HepG2 (cell line): ENCODE data around the gene IFT172. TPM values are rescaled to one million over a fixed set of nuclear protein-coding genes. Genes with fewer than 3 reads are reported as not detected.
A peak's percentile ranks its signal among the peaks of the same experiment; 100 is the strongest.

Experiments
- ARNTL ChIP-seq: sonication (generic); formaldehyde crosslinking; IDR thresholded peaks from 2 replicates; pipeline ENCODE4 v1.4.0; 2020; ENCODE audit warnings: mild to moderate bottlenecking, missing genetic modification reagents
- ATF1 ChIP-seq: IDR thresholded peaks from 2 replicates; pipeline ENCODE4 v1.6.1; 2016; ENCODE audit warnings: mild to moderate bottlenecking, control low read depth
- BCLAF1 ChIP-seq: fragments of 450-650 bp; IDR thresholded peaks from 2 replicates; pipeline ENCODE4 v1.6.1; 2017; ENCODE audit warnings: mild to moderate bottlenecking
- ELF4 ChIP-seq: sonication (generic); formaldehyde crosslinking; IDR thresholded peaks from 2 replicates; pipeline ENCODE4 v1.5.0; 2020; ENCODE audit warnings: missing genetic modification reagents, mild to moderate bottlenecking, moderate library complexity, borderline replicate concordance
- ETV6 ChIP-seq: sonication (generic); formaldehyde crosslinking; conservative IDR thresholded peaks from 2 replicates; pipeline ENCODE4 v1.4.0; 2020; ENCODE audit warnings: missing genetic modification reagents
- GATAD1 ChIP-seq: IDR thresholded peaks from 2 replicates; pipeline ENCODE4 v1.6.1; 2016; ENCODE audit warnings: missing genetic modification reagents, missing compliant biosample characterization
- HBP1 ChIP-seq: IDR thresholded peaks from 2 replicates; pipeline ENCODE4 v1.6.1; 2016; ENCODE audit warnings: low read depth, control low read depth
- LCORL ChIP-seq, 2 experiments: fragments of 450-650 bp in 1 of 2; sonication (generic) in 1 of 2; formaldehyde crosslinking in 1 of 2; IDR thresholded peaks; 2 replicates each; pipeline versions ENCODE4 v1.5.0 to v1.6.1; 2017 to 2020; ENCODE audit warnings: antibody characterized with exemption in 1 of 2, missing genetic modification reagents in 1 of 2
- MAFF ChIP-seq: IDR thresholded peaks from 2 replicates; pipeline ENCODE4 v1.6.1; 2011; ENCODE audit warnings: low read depth, low read length, improper control_type of control experiment
- MLX ChIP-seq: IDR thresholded peaks from 2 replicates; pipeline ENCODE4 v1.6.1; 2016
- MTF2 ChIP-seq: sonication (generic); formaldehyde crosslinking; IDR thresholded peaks from 2 replicates; pipeline ENCODE4 v1.5.0; 2020; ENCODE audit warnings: missing genetic modification reagents, borderline replicate concordance
- NFKBIZ ChIP-seq: IDR thresholded peaks from 2 replicates; pipeline ENCODE4 v1.6.1; 2018; ENCODE audit warnings: missing genetic modification reagents, missing compliant biosample characterization
- POLR2A ChIP-seq, 2 experiments: IDR thresholded peaks; 2 replicates each; pipeline ENCODE4 v1.6.1; 2011; ENCODE audit warnings: low read depth in 2 of 2, low read length in 2 of 2, mild to moderate bottlenecking in 1 of 2, moderate library complexity in 1 of 2; ENCODE audit not compliant: insufficient read depth in 1 of 2
- PRPF4 ChIP-seq: fragments of 200-400 bp; formaldehyde crosslinking; IDR thresholded peaks from 2 replicates; pipeline ENCODE4 v1.6.1; 2016; ENCODE audit warnings: low read length, low read depth; ENCODE audit not compliant: poor library complexity, severe bottlenecking
- SMARCC2 ChIP-seq: fragments of 450-650 bp; IDR thresholded peaks from 2 replicates; pipeline ENCODE4 v1.6.1; 2017; ENCODE audit warnings: antibody characterized with exemption, mild to moderate bottlenecking
- TCF7 ChIP-seq: sonication (generic); IDR thresholded peaks from 2 replicates; pipeline ENCODE4 v1.6.1; 2016; ENCODE audit warnings: antibody characterized with exemption, low read depth
- TFAP4 ChIP-seq: sonication (generic); IDR thresholded peaks from 2 replicates; pipeline ENCODE4 v1.6.1; 2016; ENCODE audit warnings: low read depth, borderline replicate concordance
- ZBTB7B ChIP-seq: sonication (generic); formaldehyde crosslinking; IDR thresholded peaks from 2 replicates; pipeline ENCODE4 v1.4.0; 2020; ENCODE audit warnings: missing genetic modification reagents
- ZMYM2 ChIP-seq: sonication (generic); formaldehyde crosslinking; IDR thresholded peaks from 2 replicates; pipeline ENCODE4 v1.8.0; 2022; ENCODE audit warnings: mild to moderate bottlenecking, missing genetic modification reagents
- ZNF234 ChIP-seq: sonication (generic); formaldehyde crosslinking; conservative IDR thresholded peaks from 2 replicates; pipeline ENCODE4 v1.5.1; 2020; ENCODE audit warnings: mild to moderate bottlenecking, missing genetic modification reagents
- ZSCAN12 ChIP-seq: sonication (generic); formaldehyde crosslinking; IDR thresholded peaks from 2 replicates; pipeline ENCODE4 v1.9.0; 2021; ENCODE audit warnings: mild to moderate bottlenecking, missing genetic modification reagents
- polyA plus RNA-seq, 8 experiments: library from polyadenylated mRNA; depleted of rRNA in 3 of 8; stranded (reverse) in 7 of 8; unstranded in 1 of 8; fragments of >200 nt; fragmentation: Illumina TruSeq in 4 of 8; extraction: Trizol in 4 of 8; gene quantifications; 2 replicates each; pipeline versions ENCODE4 v1.2.1 to v1.2.3, GENCODE V29; 2011 to 2016; ENCODE audit warnings: low read depth in 4 of 8, missing spikeins in 1 of 8, mixed read lengths in 1 of 8; ENCODE audit not compliant: insufficient read depth in 1 of 8
- total RNA-seq, 5 experiments: library from RNA; depleted of rRNA; stranded (reverse); fragments of >200 nt; fragmentation: Illumina TruSeq; extraction: Trizol; gene quantifications; 2 replicates each; pipeline ENCODE4 v1.2.3, GENCODE V29; 2016; ENCODE audit warnings: low read depth in 1 of 5
- TF ChIP-seq, protein P1 (sequence below): sonication (generic); formaldehyde crosslinking; IDR thresholded peaks from 2 replicates; pipeline ENCODE4 v1.9.0; 2021; ENCODE audit warnings: missing genetic modification reagents, borderline replicate concordance

IFT172 gene
- total and polyA plus RNA-seq, 2 of the 13 experiments (the other 11 are each of a cell fraction or from before 2014, with no cell fraction given): 21.6 to 35.7 TPM

- TF ChIP-seq, protein P1, sequence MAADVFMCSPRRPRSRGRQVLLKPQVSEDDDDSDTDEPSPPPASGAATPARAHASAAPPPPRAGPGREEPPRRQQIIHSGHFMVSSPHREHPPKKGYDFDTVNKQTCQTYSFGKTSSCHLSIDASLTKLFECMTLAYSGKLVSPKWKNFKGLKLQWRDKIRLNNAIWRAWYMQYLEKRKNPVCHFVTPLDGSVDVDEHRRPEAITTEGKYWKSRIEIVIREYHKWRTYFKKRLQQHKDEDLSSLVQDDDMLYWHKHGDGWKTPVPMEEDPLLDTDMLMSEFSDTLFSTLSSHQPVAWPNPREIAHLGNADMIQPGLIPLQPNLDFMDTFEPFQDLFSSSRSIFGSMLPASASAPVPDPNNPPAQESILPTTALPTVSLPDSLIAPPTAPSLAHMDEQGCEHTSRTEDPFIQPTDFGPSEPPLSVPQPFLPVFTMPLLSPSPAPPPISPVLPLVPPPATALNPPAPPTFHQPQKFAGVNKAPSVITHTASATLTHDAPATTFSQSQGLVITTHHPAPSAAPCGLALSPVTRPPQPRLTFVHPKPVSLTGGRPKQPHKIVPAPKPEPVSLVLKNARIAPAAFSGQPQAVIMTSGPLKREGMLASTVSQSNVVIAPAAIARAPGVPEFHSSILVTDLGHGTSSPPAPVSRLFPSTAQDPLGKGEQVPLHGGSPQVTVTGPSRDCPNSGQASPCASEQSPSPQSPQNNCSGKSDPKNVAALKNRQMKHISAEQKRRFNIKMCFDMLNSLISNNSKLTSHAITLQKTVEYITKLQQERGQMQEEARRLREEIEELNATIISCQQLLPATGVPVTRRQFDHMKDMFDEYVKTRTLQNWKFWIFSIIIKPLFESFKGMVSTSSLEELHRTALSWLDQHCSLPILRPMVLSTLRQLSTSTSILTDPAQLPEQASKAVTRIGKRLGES (CRISPR knock-in tag): no peak; the same call in 1 of the 2 replicates
- TF ChIP-seq LCORL (IDR thresholded peaks at IDR 0.05): no peak
- TF ChIP-seq LCORL (CRISPR knock-in tag; IDR thresholded peaks at IDR 0.05): peak; percentile 84
- TF ChIP-seq PRPF4: no peak
- no peak for TF ChIP-seq MTF2 (CRISPR knock-in tag)
- no peak for TF ChIP-seq SMARCC2
- peak; percentile 93 to 94 for TF ChIP-seq POLR2A (IDR thresholded peaks at IDR 0.05; ENCODE audit: insufficient read depth in 1 of 2, low read depth in 2 of 2, low read length in 2 of 2)
- no peak for TF ChIP-seq ATF1
- TF ChIP-seq MLX: no peak
- peak; percentile 88; the same call in 1 of the 2 replicates for TF ChIP-seq TFAP4
- no peak; the same call in 1 of the 2 replicates for TF ChIP-seq ARNTL (CRISPR knock-in tag)
- peak; percentile 93 for TF ChIP-seq ZBTB7B (CRISPR knock-in tag)
- peak; percentile 50; the same call in 1 of the 2 replicates for TF ChIP-seq ETV6 (CRISPR knock-in tag)
- TF ChIP-seq MAFF: no peak
- peak; percentile 83; the same call in 1 of the 2 replicates for TF ChIP-seq ZMYM2 (CRISPR knock-in tag)
- TF ChIP-seq BCLAF1: no peak
- 0 out of 2 replicates have a peak, but pooled peaks have one; percentile 52 for TF ChIP-seq ZSCAN12
- peak; percentile 30; the same call in 1 of the 2 replicates for TF ChIP-seq ZNF234 (CRISPR knock-in tag)
- no peak for TF ChIP-seq ELF4 (CRISPR knock-in tag)
- TF ChIP-seq HBP1 (CRISPR knock-in tag): peak; percentile 92
- TF ChIP-seq TCF7: no peak
- TF ChIP-seq GATAD1: peak; percentile 80
- TF ChIP-seq NFKBIZ: peak; percentile 66
Measured at GRCh38 chr2:27428213-27428977, 61.1 kb downstream of the IFT172 start, which contains the start of gene NRBP1 (continued).
